GM12875 (cell line): ENCODE results near the gene AMBRA1.

Source experiments
- H3K4me3 ChIP-seq: one replicate; pipeline ENCODE4 v1.5.1; 2011; ENCODE audit warnings: low read depth, low read length, control low read depth
- CTCF ChIP-seq: IDR thresholded peaks from 2 replicates; pipeline ENCODE4 v1.5.1; 2011; ENCODE audit warnings: low read depth, mild to moderate bottlenecking, control low read depth, inconsistent platforms, low read length, moderate library complexity, borderline replicate concordance; ENCODE audit not compliant: insufficient read depth

The AMBRA1 gene

GRCh38 chr11:46527591-46528130 lies 66.2 kb downstream of the AMBRA1 start:
- TF ChIP-seq CTCF: no peak
- H3K4me3 ChIP-seq: no peak overlapping the region

- no peak for TF ChIP-seq CTCF
- H3K4me3 ChIP-seq: no peak overlapping the region
These were observed 67.3 kb downstream of the AMBRA1 start for GRCh38 chr11:46526216-46527215.

- no peak overlapping the region for H3K4me3 ChIP-seq
- TF ChIP-seq CTCF: no peak
These were observed 69.5 kb downstream of the AMBRA1 start for GRCh38 chr11:46524201-46524770.

- H3K4me3 ChIP-seq: no peak overlapping the region
- TF ChIP-seq CTCF: no peak
These were observed 70.5 kb downstream of the AMBRA1 start for GRCh38 chr11:46523290-46523689.

- no peak for TF ChIP-seq CTCF
- no peak overlapping the region for H3K4me3 ChIP-seq
These were observed 71.0 kb downstream of the AMBRA1 start for GRCh38 chr11:46522682-46523281.

GRCh38 chr11:46521961-46522681 lies 71.7 kb downstream of the AMBRA1 start:
- TF ChIP-seq CTCF: peak; percentile 14; the same call in 1 of the 2 replicates
- no peak overlapping the region for H3K4me3 ChIP-seq
